HFF-Myc (cell line): ENCODE measurements around the gene LORICRIN.

Experiments used
- DNase-seq: peaks from one replicate; pipeline ENCODE4 v3.0.0-alpha.2; 2011; ENCODE audit warnings: low read depth; ENCODE audit errors: extremely low read depth
- H3K4me3 ChIP-seq: replicated peaks from 2 replicates; pipeline ENCODE4 v1.5.1; 2011; ENCODE audit warnings: low read depth, mild to moderate bottlenecking, control low read depth, low read length
- CTCF ChIP-seq: IDR thresholded peaks from 2 replicates; pipeline ENCODE4 v1.5.1; 2012; ENCODE audit warnings: mild to moderate bottlenecking, low read depth, low read length, control low read depth; ENCODE audit errors: missing control alignments

Gene LORICRIN

GRCh38 chr1:153231785-153232184, 27.7 kb upstream of the LORICRIN start:
- H3K4me3 ChIP-seq: no peak overlapping the region
- no peak for DNase-seq
- TF ChIP-seq CTCF: no peak

GRCh38 chr1:153232553-153232952, 26.9 kb upstream of the LORICRIN start:
- no peak for DNase-seq
- no peak for TF ChIP-seq CTCF
- no peak overlapping the region for H3K4me3 ChIP-seq

GRCh38 chr1:153233448-153233847, 26.0 kb upstream of the LORICRIN start:
- no peak for TF ChIP-seq CTCF
- no peak overlapping the region for H3K4me3 ChIP-seq
- DNase-seq: no peak

GRCh38 chr1:153238527-153238926, 21.0 kb upstream of the LORICRIN start:
- no peak for TF ChIP-seq CTCF
- no peak for DNase-seq
- H3K4me3 ChIP-seq: no peak overlapping the region

- no peak for DNase-seq
- no peak for TF ChIP-seq CTCF
- H3K4me3 ChIP-seq: no peak overlapping the region
Measured at GRCh38 chr1:153242160-153242559, 17.3 kb upstream of the LORICRIN start.

GRCh38 chr1:153245466-153245865, 14.0 kb upstream of the LORICRIN start:
- no peak for DNase-seq
- H3K4me3 ChIP-seq: no peak overlapping the region
- TF ChIP-seq CTCF: no peak

GRCh38 chr1:153246018-153246417, 13.5 kb upstream of the LORICRIN start:
- no peak for TF ChIP-seq CTCF
- DNase-seq: no peak
- no peak overlapping the region for H3K4me3 ChIP-seq
